ENCODE data around the gene IL13.

Gene IL13

DNA sequence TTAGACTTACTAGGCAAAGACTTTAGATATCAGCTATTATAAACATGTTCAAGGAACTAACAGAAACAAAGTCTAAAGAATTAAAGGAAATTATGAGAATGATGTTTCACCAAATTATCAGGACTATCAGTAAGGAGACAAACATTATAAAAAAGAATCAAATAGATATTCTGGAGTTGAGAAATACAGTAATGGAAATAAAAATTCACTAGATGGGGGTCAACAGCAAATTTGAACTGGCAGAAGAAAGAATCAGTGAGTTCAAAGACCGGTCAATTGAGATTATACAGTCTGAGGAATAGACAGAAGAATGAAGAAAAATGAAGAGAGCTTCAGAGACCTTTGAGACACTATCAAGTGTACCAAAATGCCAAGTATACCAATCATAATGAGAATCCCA lies 9.6 kb upstream of the IL13 start:
- Histone ChIP-seq H3K36me3 (ENCODE audit: insufficient read depth, low read length) (peaks cover under 1% of the 10 kb centered on the region; the same call in 1 of the 2 replicates), H3K4me1 (ENCODE audit: insufficient read depth, low read length) (no peaks in the 10 kb centered on the region), H3K4me2 (ENCODE audit: insufficient read depth, low read length) (no peak overlapping the region), H3K27me3 (ENCODE audit: insufficient read depth, low read length, poor library complexity) (no peaks in the 10 kb centered on the region), H4K20me1 (ENCODE audit: insufficient read depth, low read length) (no peaks in the 10 kb centered on the region), H3K27ac (ENCODE audit: low read length) (no peak overlapping the region), H3K79me2 (ENCODE audit: insufficient read depth, low read length) (no peaks in the 10 kb centered on the region), H3K9me3 (ENCODE audit: insufficient read depth, low read length, severe bottlenecking) (no peaks in the 10 kb centered on the region), H3K9ac (ENCODE audit: low read depth, low read length) (no peak overlapping the region), H2AFZ (ENCODE audit: low read depth, low read length) (no peak overlapping the region), H3K4me3 (ENCODE audit: low read depth in 1 of 2, low read length in 2 of 2) (no peak overlapping the region)
- DNase-seq (no peak), ATAC-seq (ENCODE audit: insufficient read depth, low read depth) (no peak)
- TF ChIP-seq EZH2 (IDR thresholded peaks at IDR 0.05; ENCODE audit: borderline replicate concordance, low read depth, low read length, severe bottlenecking) (no peak), CTCF (IDR thresholded peaks at IDR 0.05; ENCODE audit: borderline replicate concordance, extremely low read depth, low read length, poor library complexity, severe bottlenecking) (no peak)

GRCh38 chr5:132651838-132652469 lies 6.0 kb upstream of the IL13 start:
- no peaks in the 10 kb centered on the region for H3K4me1 ChIP-seq (ENCODE audit: insufficient read depth, low read length)
- no peaks in the 10 kb centered on the region for H3K79me2 ChIP-seq (ENCODE audit: insufficient read depth, low read length)
- H3K9me3 ChIP-seq (ENCODE audit: insufficient read depth, low read length, severe bottlenecking) = no peaks in the 10 kb centered on the region
- no peaks in the 10 kb centered on the region for H3K27me3 ChIP-seq (ENCODE audit: insufficient read depth, low read length, poor library complexity)
- no peak for TF ChIP-seq EZH2 (IDR thresholded peaks at IDR 0.05; ENCODE audit: borderline replicate concordance, low read depth, low read length, severe bottlenecking)
- no peak for TF ChIP-seq CTCF (IDR thresholded peaks at IDR 0.05; ENCODE audit: borderline replicate concordance, extremely low read depth, low read length, poor library complexity, severe bottlenecking)
- no peaks in the 10 kb centered on the region for H3K36me3 ChIP-seq (ENCODE audit: insufficient read depth, low read length)
- no peak overlapping the region for H3K4me3 ChIP-seq (ENCODE audit: low read depth in 1 of 2, low read length in 2 of 2)
- no peak overlapping the region for H3K4me2 ChIP-seq (ENCODE audit: insufficient read depth, low read length)
- H2AFZ ChIP-seq (ENCODE audit: low read depth, low read length) = no peak overlapping the region
- H3K9ac ChIP-seq (ENCODE audit: low read depth, low read length) = no peak overlapping the region
- no peak for ATAC-seq (ENCODE audit: insufficient read depth, low read depth)
- DNase-seq = no peak
- no peaks in the 10 kb centered on the region for H4K20me1 ChIP-seq (ENCODE audit: insufficient read depth, low read length)
- H3K27ac ChIP-seq (ENCODE audit: low read length) = no peak overlapping the region

DNA sequence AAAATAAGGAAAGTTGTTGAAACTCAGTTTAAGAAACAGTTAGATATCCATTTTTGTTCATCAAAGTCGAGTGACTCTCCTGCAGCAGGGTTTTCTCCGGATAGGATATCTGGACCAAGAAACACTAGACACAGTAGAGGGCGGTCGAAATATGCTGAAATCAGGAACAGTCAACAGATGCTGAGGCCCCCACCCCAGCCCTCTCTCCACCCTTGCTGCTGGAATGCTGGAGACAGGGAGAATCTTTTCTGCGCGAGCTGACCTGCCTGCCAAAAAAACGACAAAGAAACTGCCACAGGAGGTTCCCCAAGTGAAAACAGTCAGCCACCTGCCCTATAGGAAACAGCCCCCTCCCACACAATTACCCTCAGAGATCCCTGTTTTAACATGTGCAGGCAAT lies 4.3 kb upstream of the IL13 start:
- DNase-seq (no peak), ATAC-seq (ENCODE audit: insufficient read depth, low read depth) (no peak)
- H3K27me3 ChIP-seq (ENCODE audit: insufficient read depth, low read length, poor library complexity) = no peaks in the 10 kb centered on the region
- no peak overlapping the region for H3K4me2 ChIP-seq (ENCODE audit: insufficient read depth, low read length)
- no peaks in the 10 kb centered on the region for H3K79me2 ChIP-seq (ENCODE audit: insufficient read depth, low read length)
- no peaks in the 10 kb centered on the region for H3K36me3 ChIP-seq (ENCODE audit: insufficient read depth, low read length)
- H3K9ac ChIP-seq (ENCODE audit: low read depth, low read length) = no peak overlapping the region
- no peak overlapping the region for H2AFZ ChIP-seq (ENCODE audit: low read depth, low read length)
- TF ChIP-seq CTCF (IDR thresholded peaks at IDR 0.05; ENCODE audit: borderline replicate concordance, extremely low read depth, low read length, poor library complexity, severe bottlenecking) (no peak), EZH2 (IDR thresholded peaks at IDR 0.05; ENCODE audit: borderline replicate concordance, low read depth, low read length, severe bottlenecking) (no peak)
- no peaks in the 10 kb centered on the region for H3K9me3 ChIP-seq (ENCODE audit: insufficient read depth, low read length, severe bottlenecking)
- no peak overlapping the region for H3K27ac ChIP-seq (ENCODE audit: low read length)
- no peaks in the 10 kb centered on the region for H3K4me1 ChIP-seq (ENCODE audit: insufficient read depth, low read length)
- no peaks in the 10 kb centered on the region for H4K20me1 ChIP-seq (ENCODE audit: insufficient read depth, low read length)
- no peak overlapping the region for H3K4me3 ChIP-seq (ENCODE audit: low read depth in 1 of 2, low read length in 2 of 2)
